GM12878 (cell line): ENCODE measurements around the gene PSMD13. TPM values are rescaled to one million over a fixed set of nuclear protein-coding genes. Genes with fewer than 3 reads are reported as not detected.

Experiments used
- ATAC-seq: fragments of 200-7000 bp; cut with Tn5 transposase; 3 replicates; pipeline ENCODE4 v1.9.1; 2020; ENCODE audit warnings: mild to moderate bottlenecking, moderate library complexity
- BruUV-seq: library from RNA; stranded (reverse); fragments of 400-500 nt; replicated peaks from 2 replicates; lab custom pipeline; 2021; lab: Mats Ljungman, UMichigan
- CTCF ChIA-PET: fragments of 300-600 bp; sonication (Branson Sonifier 250); formaldehyde crosslinking; extraction: SDS; loops from one replicate; lab custom pipeline; 2021; ENCODE audit warnings: inconsistent platforms; lab: Yijun Ruan, JAX
- POLR2A ChIA-PET: fragments of 350-600 bp; formaldehyde crosslinking; extraction: SDS; loops from one replicate; lab custom pipeline; 2021; ENCODE audit warnings: inconsistent platforms; lab: Charles Lee
- RAD21 ChIA-PET: fragments of 300-600 bp; sonication (Branson Sonifier 250); formaldehyde crosslinking; loops from one replicate; lab custom pipeline; 2023; ENCODE audit warnings: antibody characterized with exemption; ENCODE audit not compliant: unreplicated experiment; lab: Charles Lee
- SMC1A ChIA-PET: fragments of 300-600 bp; sonication (Branson Sonifier 250); formaldehyde crosslinking; loops from one replicate; lab custom pipeline; 2023; ENCODE audit not compliant: unreplicated experiment, uncharacterized antibody; lab: Charles Lee
- DNase-seq: peaks from one replicate; pipeline ENCODE4 v3.0.0-alpha.2; 2011; ENCODE audit warnings: low read depth, low spot score
- FAIRE-seq: peaks from 3 replicates; lab custom pipeline; 2011; peaks lifted over from hg19 to GRCh38; lab: Jason Lieb, UNC
- H2AFZ ChIP-seq: 2 replicates; pipeline ENCODE4 v1.6.0; 2011; ENCODE audit warnings: low read depth, low read length, control low read depth; ENCODE audit not compliant: control insufficient read depth
- H3K27ac ChIP-seq: 2 replicates; pipeline ENCODE4 v1.5.1; 2011; ENCODE audit warnings: control low read depth; ENCODE audit not compliant: control insufficient read depth, insufficient read depth
- H3K27me3 ChIP-seq, 2 experiments: replicated peaks in 1 of 2; 2 replicates each; pipeline versions ENCODE4 v1.6.0 to v1.6.1; 2011; ENCODE audit warnings: low read length in 1 of 2; ENCODE audit not compliant: control insufficient read depth in 2 of 2, insufficient read depth in 2 of 2
- H3K36me3 ChIP-seq, 2 experiments: 2 replicates each; pipeline ENCODE4 v1.5.1; 2011; ENCODE audit warnings: low read length in 1 of 2; ENCODE audit not compliant: control insufficient read depth in 2 of 2, insufficient read depth in 2 of 2
- H3K4me1 ChIP-seq: 2 replicates; pipeline ENCODE4 v1.6.1; 2011; ENCODE audit warnings: mild to moderate bottlenecking, low read length, moderate library complexity, mixed read lengths; ENCODE audit not compliant: control insufficient read depth, insufficient read depth
- H3K4me2 ChIP-seq: 2 replicates; pipeline ENCODE4 v1.6.0; 2011; ENCODE audit warnings: control low read depth; ENCODE audit not compliant: control insufficient read depth, insufficient read depth
- H3K4me3 ChIP-seq: fragments of 200-600 bp; sonication (generic); 2 replicates; pipeline ENCODE4 v1.5.1; 2016
- H3K79me2 ChIP-seq: 2 replicates; pipeline ENCODE4 v1.6.0; 2011; ENCODE audit warnings: low read length; ENCODE audit not compliant: control insufficient read depth, insufficient read depth
- H3K9ac ChIP-seq: 2 replicates; pipeline ENCODE4 v1.8.0; 2011; ENCODE audit warnings: low read length, control low read depth, mixed read lengths; ENCODE audit not compliant: control insufficient read depth, insufficient read depth
- H3K9me3 ChIP-seq: replicated peaks from 3 replicates; pipeline ENCODE4 v1.5.1; 2011; ENCODE audit warnings: mild to moderate bottlenecking, low read length; ENCODE audit not compliant: control insufficient read depth, insufficient read depth
- H4K20me1 ChIP-seq: 2 replicates; pipeline ENCODE4 v1.6.0; 2011; ENCODE audit not compliant: control insufficient read depth, insufficient read depth
- BCL11A ChIP-seq: IDR thresholded peaks from 2 replicates; pipeline ENCODE4 v1.6.1; 2011; ENCODE audit warnings: low read depth, low read length
- BHLHE40 ChIP-seq, 2 experiments: fragments of 450-650 bp in 1 of 2; IDR thresholded peaks; 2 replicates each; pipeline ENCODE4 v1.6.1; 2011 to 2017; ENCODE audit warnings: low read depth in 2 of 2, borderline replicate concordance in 1 of 2, improper control_type of control experiment in 1 of 2, low read length in 1 of 2, mild to moderate bottlenecking in 1 of 2
- CREB1 ChIP-seq: IDR thresholded peaks from 2 replicates; pipeline ENCODE4 v1.6.1; 2012; ENCODE audit warnings: low read depth, mild to moderate bottlenecking, inconsistent platforms
- E4F1 ChIP-seq: fragments of 450-650 bp; IDR thresholded peaks from 2 replicates; pipeline ENCODE4 v1.6.1; 2018; ENCODE audit warnings: borderline replicate concordance, mild to moderate bottlenecking; ENCODE audit not compliant: partially characterized antibody
- EED ChIP-seq: sonication (generic); IDR thresholded peaks from 2 replicates; pipeline ENCODE4 v1.6.1; 2016; ENCODE audit warnings: antibody characterized with exemption, low read depth
- KLF5 ChIP-seq: fragments of 450-650 bp; IDR thresholded peaks from 2 replicates; pipeline ENCODE4 v1.6.1; 2014; ENCODE audit warnings: mild to moderate bottlenecking; ENCODE audit not compliant: partially characterized antibody
- MXI1 ChIP-seq: fragments of 150-350 bp; IDR thresholded peaks from 2 replicates; pipeline ENCODE4 v1.6.1; 2011; ENCODE audit warnings: low read depth, mild to moderate bottlenecking, inconsistent platforms, low read length, improper control_type of control experiment
- NR2C2 ChIP-seq: IDR thresholded peaks from 2 replicates; pipeline ENCODE4 v1.6.1; 2011; ENCODE audit warnings: borderline replicate concordance, low read depth; ENCODE audit not compliant: control insufficient read depth, insufficient read length
- NR2F1 ChIP-seq: fragments of 450-650 bp; conservative IDR thresholded peaks from 2 replicates; pipeline ENCODE4 v1.6.1; 2017; ENCODE audit warnings: mild to moderate bottlenecking
- RCOR1 ChIP-seq: conservative IDR thresholded peaks from 2 replicates; pipeline ENCODE4 v1.6.1; 2012; ENCODE audit warnings: low read depth, low read length, improper control_type of control experiment
- RELA ChIP-seq: fragments of 450-650 bp; IDR thresholded peaks from 2 replicates; pipeline ENCODE4 v1.8.0; 2014; ENCODE audit warnings: borderline replicate concordance; ENCODE audit not compliant: partially characterized antibody
- SREBF1 ChIP-seq: IDR thresholded peaks from 2 replicates; pipeline ENCODE4 v1.6.1; 2012; ENCODE audit warnings: mild to moderate bottlenecking, low read length
- SUPT20H ChIP-seq: IDR thresholded peaks from 2 replicates; pipeline ENCODE4 v1.6.1; 2011; ENCODE audit warnings: low read depth, mild to moderate bottlenecking, low read length, moderate library complexity, borderline replicate concordance; ENCODE audit not compliant: control insufficient read depth
- TCF12 ChIP-seq: IDR thresholded peaks from 2 replicates; pipeline ENCODE4 v1.6.1; 2011; ENCODE audit warnings: low read depth, mild to moderate bottlenecking, low read length
- WRNIP1 ChIP-seq: IDR thresholded peaks from 2 replicates; pipeline ENCODE4 v1.6.1; 2011; ENCODE audit warnings: low read depth, low read length, improper control_type of control experiment, borderline replicate concordance
- ZNF24 ChIP-seq: fragments of 450-650 bp; IDR thresholded peaks from 2 replicates; pipeline ENCODE4 v1.6.1; 2017; ENCODE audit warnings: antibody characterized with exemption, mild to moderate bottlenecking
- ZNF622 ChIP-seq: fragments of 450-650 bp; IDR thresholded peaks from 2 replicates; pipeline ENCODE4 v1.6.1; 2017; ENCODE audit warnings: mild to moderate bottlenecking, inconsistent platforms
- WGBS: methylation state at CpG from one replicate; pipeline ENCODE4 v1.1.6; 2016; ENCODE audit warnings: low lambda C conversion rate; ENCODE audit not compliant: insufficient replicate concordance, insufficient coverage; ENCODE audit errors: missing lambda C conversion rate; 5-methylcytosine and 5-hydroxymethylcytosine counted together
- in situ Hi-C: fragments of 300-500 bp; cut with MboI; formaldehyde crosslinking; loops from 9 replicates; pipeline ENCODE4 v1.14.3; 2018; ENCODE audit warnings: mixed read lengths
- intact Hi-C: fragments of 100-400 bp; cut with micrococcal nuclease; formaldehyde crosslinking; loops from one replicate; pipeline ENCODE4 v1.14.2; 2022; ENCODE audit not compliant: unreplicated experiment
- polyA plus RNA-seq, 11 experiments: library from polyadenylated mRNA; depleted of rRNA in 4 of 11; unstranded in 6 of 11; stranded (reverse) in 5 of 11; fragments of >200 nt; fragmentation: Nextera tagmentation in 4 of 11; fragmentation: Illumina TruSeq in 1 of 11; extraction: Ambion mirVana in 4 of 11; extraction: Trizol in 1 of 11; gene quantifications; 1 replicate in 1 of 11; 2 replicates in 10 of 11; pipeline versions ENCODE4 v1.2.1 to v1.2.3, GENCODE V29; 2011 to 2016; ENCODE audit warnings: inconsistent platforms in 2 of 11, missing spikeins in 2 of 11, low read depth in 1 of 11
- total RNA-seq, 4 experiments: library from RNA; depleted of rRNA in 3 of 4; stranded (reverse); fragments of >200 nt in 3 of 4; fragmentation: Illumina TruSeq in 1 of 4; extraction: Trizol in 1 of 4; gene quantifications; 2 replicates each; pipeline versions ENCODE4 v1.2.1 to v1.2.3, GENCODE V29; 2013 to 2021
- TF ChIP-seq, protein P1 (sequence below): IDR thresholded peaks from 2 replicates; pipeline ENCODE4 v1.6.1; 2012; ENCODE audit warnings: low read length, inconsistent platforms

PSMD13 gene
- total and polyA plus RNA-seq, 10 of the 15 experiments (the other 5 are each of a cell fraction or from before 2014, with no cell fraction given) = 141 to 303 (median 177) TPM

GRCh38 chr11:197741-198235 is 39.0 kb upstream of the PSMD13 start:
- Histone ChIP-seq H3K27ac (no peak overlapping the region), H4K20me1 (no peaks in the 10 kb centered on the region), H3K36me3 (no peaks in the 10 kb centered on the region), H3K79me2 (no peaks in the 10 kb centered on the region), H3K4me2 (no peak overlapping the region), H3K9me3 (no peaks in the 10 kb centered on the region), H3K4me3 (no peak overlapping the region), H2AFZ (no peak overlapping the region), H3K4me1 (no peaks in the 10 kb centered on the region), H3K27me3 (no peaks in the 10 kb centered on the region)
- ATAC-seq (no peak), FAIRE-seq (no peak)
- intact Hi-C loops (no loop called here), in situ Hi-C loops (no loop called here)
- RAD21 ChIA-PET = interaction anchor here (1.3 kb wide), 1 partner anchor 9 kb away, joined by 3 read pairs; the partner anchor contains the start of gene BET1L
- 61% methylated on average over 9 of the region's 9 CpGs for WGBS
- TF ChIP-seq ZNF24 (no peak), MXI1 (no peak), RCOR1 (no peak), E4F1 (no peak), BHLHE40 (IDR thresholded peaks at IDR 0.05; ENCODE audit: borderline replicate concordance in 1 of 2, low read depth in 2 of 2, low read length in 1 of 2) (no peak), SREBF1 (no peak), NR2C2 (no peak), NR2F1 (no peak), ZNF622 (no peak), RELA (no peak), EED (no peak), SUPT20H (no peak), BCL11A (no peak), TCF12 (no peak), CREB1 (no peak), WRNIP1 (no peak), KLF5 (no peak)
- TF ChIP-seq, protein P1, sequence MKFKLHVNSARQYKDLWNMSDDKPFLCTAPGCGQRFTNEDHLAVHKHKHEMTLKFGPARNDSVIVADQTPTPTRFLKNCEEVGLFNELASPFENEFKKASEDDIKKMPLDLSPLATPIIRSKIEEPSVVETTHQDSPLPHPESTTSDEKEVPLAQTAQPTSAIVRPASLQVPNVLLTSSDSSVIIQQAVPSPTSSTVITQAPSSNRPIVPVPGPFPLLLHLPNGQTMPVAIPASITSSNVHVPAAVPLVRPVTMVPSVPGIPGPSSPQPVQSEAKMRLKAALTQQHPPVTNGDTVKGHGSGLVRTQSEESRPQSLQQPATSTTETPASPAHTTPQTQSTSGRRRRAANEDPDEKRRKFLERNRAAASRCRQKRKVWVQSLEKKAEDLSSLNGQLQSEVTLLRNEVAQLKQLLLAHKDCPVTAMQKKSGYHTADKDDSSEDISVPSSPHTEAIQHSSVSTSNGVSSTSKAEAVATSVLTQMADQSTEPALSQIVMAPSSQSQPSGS = no peak
- TF ChIP-seq, all 136 proteins: peak for 0
- BruUV-seq = no TSS peak
- no peak overlapping the region for H3K9ac ChIP-seq
- DNase-seq = no peak
- SMC1A ChIA-PET = no interaction called here
- POLR2A ChIA-PET = no interaction called here
- CTCF ChIA-PET = interaction anchor here (0.5 kb wide), 1 partner anchor 166 kb away, joined by 4 read pairs; no protein-coding TSS in a partner anchor
